ENCODE measurements around the gene COX6A2. TPM values are rescaled to one million over a fixed set of nuclear protein-coding genes. Genes with fewer than 3 reads are reported as not detected.

Gene COX6A2
- total RNA-seq, 1 donor from 2014 or later: not detected

- Histone ChIP-seq H3K4me3 (ENCODE audit: insufficient read depth, low read depth, low read length) (no peak within 1 kb of the TSS), H4K20me1 (ENCODE audit: insufficient read depth, low read length) (no peaks in the 10 kb centered on the region), H3K9ac (ENCODE audit: low read length) (no peak within 1 kb of the TSS), H3K27ac (ENCODE audit: low read depth, low read length) (no peak within 1 kb of the TSS), H3K9me3 (ENCODE audit: insufficient read depth, low read depth, low read length) (no peaks in the 10 kb centered on the region), H3K27me3 (ENCODE audit: insufficient read depth, low read length) (no peaks in the 10 kb centered on the region), H2AFZ (ENCODE audit: low read depth, low read length) (no peak within 1 kb of the TSS), H3K79me2 (ENCODE audit: insufficient read depth, low read length) (no peaks in the 10 kb centered on the region), H3K4me2 (ENCODE audit: low read length) (no peak within 1 kb of the TSS), H3K4me1 (ENCODE audit: insufficient read depth, low read length) (no peaks in the 10 kb centered on the region), H3K36me3 (ENCODE audit: insufficient read depth, low read length) (no peaks in the 10 kb centered on the region)
- Mint-ChIP-seq H3K4me1 (ENCODE audit: low read depth, unreplicated experiment) (no peaks in the 10 kb centered on the region), H3K27ac (ENCODE audit: unreplicated experiment) (no peak within 1 kb of the TSS), H3K27me3 (ENCODE audit: low read depth, unreplicated experiment) (peaks cover 10% of the 10 kb centered on the region), H3K36me3 (ENCODE audit: low read depth, unreplicated experiment) (no peaks in the 10 kb centered on the region), H3K4me3 (ENCODE audit: unreplicated experiment) (no peak within 1 kb of the TSS), H3K9me3 (ENCODE audit: unreplicated experiment) (no peaks in the 10 kb centered on the region)
- TF ChIP-seq CTCF (IDR thresholded peaks at IDR 0.05; ENCODE audit: insufficient read depth, low read depth, low read length) (no peak), EZH2 (IDR thresholded peaks at IDR 0.05; ENCODE audit: insufficient read depth, low read length) (no peak)
- DNase-seq (ENCODE audit: low read depth) (no peak), FAIRE-seq (no peak)
Observed at GRCh38 chr16:31393056-31393455, 35.1 kb downstream of the COX6A2 start, which contains the start of gene ITGAD. ITGAD (plus strand) TSS chr16:31393335; CDS start chr16:31393361, 26 bp downstream.

GRCh38 chr16:31390504-31391041 is 37.6 kb downstream of the COX6A2 start:
- H3K27ac Mint-ChIP-seq (ENCODE audit: unreplicated experiment): no peak overlapping the region
- Histone ChIP-seq H3K4me1 (ENCODE audit: insufficient read depth, low read length) (peaks cover 4% of the 10 kb centered on the region), H3K27ac (ENCODE audit: low read depth, low read length) (no peak overlapping the region), H3K9me3 (ENCODE audit: insufficient read depth, low read depth, low read length) (no peaks in the 10 kb centered on the region), H3K79me2 (ENCODE audit: insufficient read depth, low read length) (no peaks in the 10 kb centered on the region), H2AFZ (ENCODE audit: low read depth, low read length) (no peak overlapping the region), H3K36me3 (ENCODE audit: insufficient read depth, low read length) (no peaks in the 10 kb centered on the region), H3K4me2 (ENCODE audit: low read length) (no peak overlapping the region), H3K4me3 (ENCODE audit: insufficient read depth, low read depth, low read length) (no peak overlapping the region), H4K20me1 (ENCODE audit: insufficient read depth, low read length) (no peaks in the 10 kb centered on the region), H3K9ac (ENCODE audit: low read length) (no peak overlapping the region), H3K27me3 (ENCODE audit: insufficient read depth, low read length) (no peaks in the 10 kb centered on the region)
- no peaks in the 10 kb centered on the region for H3K9me3 Mint-ChIP-seq (ENCODE audit: unreplicated experiment)
- peaks cover 10% of the 10 kb centered on the region for H3K4me1 Mint-ChIP-seq (ENCODE audit: low read depth, unreplicated experiment)
- H3K4me3 Mint-ChIP-seq (ENCODE audit: unreplicated experiment): no peak overlapping the region
- H3K27me3 Mint-ChIP-seq (ENCODE audit: low read depth, unreplicated experiment): peaks cover 12% of the 10 kb centered on the region
- H3K36me3 Mint-ChIP-seq (ENCODE audit: low read depth, unreplicated experiment): no peaks in the 10 kb centered on the region
- no peak for TF ChIP-seq EZH2 (IDR thresholded peaks at IDR 0.05; ENCODE audit: insufficient read depth, low read length)
- no peak for TF ChIP-seq CTCF (IDR thresholded peaks at IDR 0.05; ENCODE audit: insufficient read depth, low read depth, low read length)
- DNase-seq (ENCODE audit: low read depth) (no peak), FAIRE-seq (no peak)

GRCh38 chr16:31388535-31388934 is 39.6 kb downstream of the COX6A2 start:
- FAIRE-seq (no peak), DNase-seq (ENCODE audit: low read depth) (no peak)
- H3K9me3 ChIP-seq (ENCODE audit: insufficient read depth, low read depth, low read length): no peaks in the 10 kb centered on the region
- TF ChIP-seq CTCF (IDR thresholded peaks at IDR 0.05; ENCODE audit: insufficient read depth, low read depth, low read length): no peak
- TF ChIP-seq EZH2 (IDR thresholded peaks at IDR 0.05; ENCODE audit: insufficient read depth, low read length): no peak
- no peaks in the 10 kb centered on the region for H3K27me3 ChIP-seq (ENCODE audit: insufficient read depth, low read length)
- H4K20me1 ChIP-seq (ENCODE audit: insufficient read depth, low read length): no peaks in the 10 kb centered on the region
- Mint-ChIP-seq H3K36me3 (ENCODE audit: low read depth, unreplicated experiment) (no peaks in the 10 kb centered on the region), H3K27me3 (ENCODE audit: low read depth, unreplicated experiment) (peaks cover 14% of the 10 kb centered on the region), H3K9me3 (ENCODE audit: unreplicated experiment) (no peaks in the 10 kb centered on the region), H3K4me3 (ENCODE audit: unreplicated experiment) (no peak overlapping the region), H3K4me1 (ENCODE audit: low read depth, unreplicated experiment) (peaks cover 10% of the 10 kb centered on the region), H3K27ac (ENCODE audit: unreplicated experiment) (no peak overlapping the region)
- peaks cover 4% of the 10 kb centered on the region for H3K4me1 ChIP-seq (ENCODE audit: insufficient read depth, low read length)
- no peak overlapping the region for H3K27ac ChIP-seq (ENCODE audit: low read depth, low read length)
- no peak overlapping the region for H3K4me2 ChIP-seq (ENCODE audit: low read length)
- no peak overlapping the region for H3K9ac ChIP-seq (ENCODE audit: low read length)
- H3K4me3 ChIP-seq (ENCODE audit: insufficient read depth, low read depth, low read length): no peak overlapping the region
- H3K79me2 ChIP-seq (ENCODE audit: insufficient read depth, low read length): no peaks in the 10 kb centered on the region
- H2AFZ ChIP-seq (ENCODE audit: low read depth, low read length): no peak overlapping the region
- no peaks in the 10 kb centered on the region for H3K36me3 ChIP-seq (ENCODE audit: insufficient read depth, low read length)
